HepG2 (cell line): ENCODE results near the gene CCDC175.

ENCODE experiments used
- EZH2 ChIP-seq: conservative IDR thresholded peaks from 2 replicates; pipeline ENCODE4 v1.6.1; 2012; ENCODE audit warnings: mild to moderate bottlenecking, low read depth, low read length, moderate library complexity
- FOXJ3 ChIP-seq: sonication (generic); formaldehyde crosslinking; IDR thresholded peaks from 2 replicates; pipeline ENCODE4 v1.4.0; 2020; ENCODE audit warnings: missing genetic modification reagents, mild to moderate bottlenecking, borderline replicate concordance
- HINFP ChIP-seq: sonication (generic); formaldehyde crosslinking; IDR thresholded peaks from 2 replicates; pipeline ENCODE4 v1.4.0; 2020; ENCODE audit warnings: low read depth, mild to moderate bottlenecking, missing genetic modification reagents
- NR2C2 ChIP-seq: sonication (generic); formaldehyde crosslinking; IDR thresholded peaks from 2 replicates; pipeline ENCODE4 v1.4.0; 2020; ENCODE audit warnings: missing genetic modification reagents, mild to moderate bottlenecking, moderate library complexity, borderline replicate concordance
- PBX2 ChIP-seq: IDR thresholded peaks from 2 replicates; pipeline ENCODE4 v1.6.1; 2016; ENCODE audit warnings: control low read depth

GRCh38 chr14:59475709-59476108 lies 100.9 kb downstream of the CCDC175 start:
- TF ChIP-seq FOXJ3 (CRISPR knock-in tag) = no peak
- no peak for TF ChIP-seq NR2C2 (CRISPR knock-in tag)
- no peak for TF ChIP-seq HINFP
- TF ChIP-seq PBX2 (CRISPR knock-in tag) = no peak
- TF ChIP-seq EZH2 = no peak
